HUES64 (cell line): Measurements from ENCODE around the gene BLOC1S1.
A peak's percentile ranks its signal among the peaks of the same experiment; 100 is the strongest.

ENCODE experiments used
- H3K27ac ChIP-seq: 2 replicates; pipeline ENCODE4 v1.7.0; 2013; ENCODE audit warnings: low read depth, low read length, inconsistent platforms
- H3K27me3 ChIP-seq: 2 replicates; pipeline ENCODE4 v1.6.1; 2013; ENCODE audit warnings: mild to moderate bottlenecking, low read length; ENCODE audit not compliant: insufficient read depth
- H3K36me3 ChIP-seq: 2 replicates; pipeline ENCODE4 v1.6.1; 2013; ENCODE audit warnings: mild to moderate bottlenecking, low read length; ENCODE audit not compliant: insufficient read depth
- H3K4me1 ChIP-seq: 2 replicates; pipeline ENCODE4 v1.6.1; 2013; ENCODE audit warnings: mild to moderate bottlenecking, low read length, moderate library complexity; ENCODE audit not compliant: insufficient read depth
- H3K4me3 ChIP-seq: 2 replicates; pipeline ENCODE4 v1.5.1; 2013; ENCODE audit warnings: mild to moderate bottlenecking, low read length, moderate library complexity
- H3K9ac ChIP-seq: 2 replicates; pipeline ENCODE4 v1.6.1; 2013; ENCODE audit warnings: mild to moderate bottlenecking, low read depth, low read length
- H3K9me3 ChIP-seq: 2 replicates; pipeline ENCODE4 v1.6.1; 2013; ENCODE audit warnings: low read depth, low read length; ENCODE audit not compliant: insufficient read depth
- WGBS: fragments of 150-250, 120-280 bp; methylation state at CpG from one replicate; pipeline ENCODE4 v1.1.7; 2013; ENCODE audit warnings: missing lambda C conversion rate; 5-methylcytosine and 5-hydroxymethylcytosine counted together

BLOC1S1 gene

DNA sequence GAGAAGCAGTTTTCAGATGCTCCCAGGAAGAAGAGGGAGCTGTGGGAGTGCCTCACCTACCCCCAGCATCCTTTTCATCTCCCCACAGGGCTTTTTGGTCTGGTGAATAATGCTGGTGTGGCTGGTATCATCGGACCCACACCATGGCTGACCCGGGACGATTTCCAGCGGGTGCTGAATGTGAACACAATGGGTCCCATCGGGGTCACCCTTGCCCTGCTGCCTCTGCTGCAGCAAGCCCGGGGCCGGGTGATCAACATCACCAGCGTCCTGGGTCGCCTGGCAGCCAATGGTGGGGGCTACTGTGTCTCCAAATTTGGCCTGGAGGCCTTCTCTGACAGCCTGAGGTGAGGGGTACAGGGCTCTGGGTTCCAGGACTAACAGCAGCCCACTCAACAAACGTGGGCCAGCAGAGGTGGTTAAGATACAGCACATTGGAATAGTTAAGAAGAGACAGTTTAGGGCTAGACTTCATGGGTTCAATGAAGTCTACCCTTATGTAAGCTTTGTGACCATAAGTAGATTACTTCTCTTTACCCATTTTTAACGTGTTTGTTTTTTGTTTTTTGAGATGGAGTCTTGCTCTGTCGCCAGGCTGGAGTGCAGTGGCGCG is 5.9 kb downstream of the BLOC1S1 start:
- no peak overlapping the region for H3K9ac ChIP-seq
- H3K27me3 ChIP-seq, result no peaks in the 10 kb centered on the region
- 87% methylated on average over 13 of the region's 14 CpGs for WGBS
- no peak overlapping the region for H3K27ac ChIP-seq
- H3K4me1 ChIP-seq, result peaks cover 27% of the 10 kb centered on the region
- H3K9me3 ChIP-seq, result no peaks in the 10 kb centered on the region
- H3K4me3 ChIP-seq, result no peak overlapping the region
- peaks cover 34% of the 10 kb centered on the region for H3K36me3 ChIP-seq

DNA sequence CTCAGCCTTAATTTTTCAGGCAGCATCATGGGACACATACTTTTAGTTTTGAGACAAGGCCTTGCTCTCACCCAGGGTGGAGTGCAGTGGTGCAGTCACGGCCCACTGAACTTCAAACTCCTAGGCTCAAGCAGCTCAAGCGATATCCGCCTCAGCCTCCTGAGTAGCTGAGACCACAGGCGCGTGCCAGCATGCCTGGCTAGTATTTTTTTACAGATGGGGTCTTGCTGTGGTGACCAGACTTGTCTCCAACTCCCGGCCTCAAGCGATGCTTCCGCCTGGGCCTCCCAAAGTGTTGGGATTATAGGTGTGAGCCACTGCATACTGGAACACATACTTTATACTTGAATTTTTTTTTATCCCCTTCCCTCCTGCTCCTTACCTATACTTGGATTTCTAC is 7.1 kb downstream of the BLOC1S1 start:
- H3K27me3 ChIP-seq, result no peaks in the 10 kb centered on the region
- H3K4me3 ChIP-seq, result no peak overlapping the region
- peaks cover 21% of the 10 kb centered on the region; the same call in 1 of the 2 replicates for H3K4me1 ChIP-seq
- no peak overlapping the region for H3K27ac ChIP-seq
- 97% methylated on average over 8 of the region's 8 CpGs for WGBS
- no peak overlapping the region for H3K9ac ChIP-seq
- peaks cover 36% of the 10 kb centered on the region for H3K36me3 ChIP-seq
- H3K9me3 ChIP-seq, result no peaks in the 10 kb centered on the region

DNA sequence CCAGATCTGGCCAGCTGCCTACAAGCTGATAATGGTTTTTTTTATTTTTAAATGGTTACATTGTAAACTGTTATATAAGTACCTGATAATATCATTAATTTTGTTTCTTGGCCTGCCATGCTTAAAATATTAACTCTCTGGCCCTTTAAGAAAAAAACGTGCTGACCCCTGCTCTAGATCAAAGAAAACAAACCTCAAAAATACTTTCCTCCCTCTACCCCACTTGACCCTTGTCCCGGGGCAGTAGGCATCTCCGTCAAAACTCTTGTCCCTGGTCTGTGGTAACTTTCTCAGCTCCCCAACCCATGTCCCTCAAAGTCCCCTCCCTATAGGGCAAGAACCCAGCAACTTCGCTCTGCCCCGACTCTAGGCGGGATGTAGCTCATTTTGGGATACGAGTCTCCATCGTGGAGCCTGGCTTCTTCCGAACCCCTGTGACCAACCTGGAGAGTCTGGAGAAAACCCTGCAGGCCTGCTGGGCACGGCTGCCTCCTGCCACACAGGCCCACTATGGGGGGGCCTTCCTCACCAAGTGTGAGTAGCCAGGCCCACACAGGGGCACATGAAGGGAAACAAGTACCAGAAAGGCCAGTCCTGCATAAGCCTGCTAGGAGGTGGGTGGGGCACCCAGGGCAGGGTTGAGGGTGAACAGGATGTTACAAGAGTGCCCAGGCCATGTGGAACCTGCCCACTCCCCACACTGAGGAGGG is 7.8 kb downstream of the BLOC1S1 start:
- H3K27ac ChIP-seq, result no peak overlapping the region
- peaks cover 14% of the 10 kb centered on the region; the same call in 1 of the 2 replicates for H3K4me1 ChIP-seq
- 92% methylated on average over 10 of the region's 10 CpGs for WGBS

DNA sequence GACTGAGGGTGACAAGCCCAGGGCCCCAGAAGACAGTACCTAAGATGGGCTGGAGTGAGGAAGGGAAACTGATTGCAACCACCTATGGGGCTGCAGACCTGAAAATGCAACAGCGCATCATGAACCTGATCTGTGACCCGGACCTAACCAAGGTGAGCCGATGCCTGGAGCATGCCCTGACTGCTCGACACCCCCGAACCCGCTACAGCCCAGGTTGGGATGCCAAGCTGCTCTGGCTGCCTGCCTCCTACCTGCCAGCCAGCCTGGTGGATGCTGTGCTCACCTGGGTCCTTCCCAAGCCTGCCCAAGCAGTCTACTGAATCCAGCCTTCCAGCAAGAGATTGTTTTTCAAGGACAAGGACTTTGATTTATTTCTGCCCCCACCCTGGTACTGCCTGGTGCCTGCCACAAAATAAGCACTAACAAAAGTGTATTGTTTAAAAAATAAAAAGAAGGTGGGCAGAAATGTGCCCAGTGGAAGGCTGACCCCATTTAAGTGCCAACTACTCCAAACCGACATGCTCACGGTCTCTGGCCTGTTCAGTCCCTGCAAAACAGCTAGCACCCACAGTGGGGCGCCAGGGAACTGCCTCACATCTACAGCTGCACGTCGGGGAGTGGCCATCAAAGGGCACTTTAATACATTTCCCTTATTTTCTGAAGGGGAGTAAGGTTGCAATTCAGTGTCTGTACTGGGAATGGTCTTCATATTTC is 8.5 kb downstream of the BLOC1S1 start:
- Histone ChIP-seq H3K27me3 (no peaks in the 10 kb centered on the region), H3K36me3 (peaks cover 36% of the 10 kb centered on the region), H3K9me3 (no peaks in the 10 kb centered on the region), H3K27ac (no peak overlapping the region), H3K9ac (no peak overlapping the region), H3K4me3 (no peak overlapping the region), H3K4me1 (peaks cover 7% of the 10 kb centered on the region; the same call in 1 of the 2 replicates)
- 72% methylated on average over 11 of the region's 11 CpGs for WGBS

More for the DNA sequence above, 7.8 kb downstream of the BLOC1S1 start:
- no peak overlapping the region for H3K9ac ChIP-seq
- peaks cover 36% of the 10 kb centered on the region for H3K36me3 ChIP-seq
- H3K27me3 ChIP-seq, result no peaks in the 10 kb centered on the region
- H3K9me3 ChIP-seq, result no peaks in the 10 kb centered on the region
- no peak overlapping the region for H3K4me3 ChIP-seq

DNA sequence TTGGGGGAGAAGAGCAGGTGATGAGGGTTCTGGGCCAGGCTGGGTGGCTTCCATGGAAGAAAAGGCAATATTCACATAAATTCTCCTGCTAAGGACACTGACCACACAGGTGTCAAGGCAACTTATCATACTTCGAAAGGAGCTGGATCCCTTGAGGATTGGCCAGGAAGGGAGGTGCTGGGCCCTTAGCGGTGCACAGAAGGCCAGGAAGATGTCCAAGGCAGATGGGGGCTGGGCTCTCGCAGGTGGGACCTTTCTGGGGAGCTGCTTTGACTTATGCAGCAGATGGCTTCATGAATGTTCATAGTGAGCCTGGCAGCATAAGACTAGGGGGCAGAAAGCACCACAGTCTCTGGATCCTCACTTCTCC is 9.1 kb downstream of the BLOC1S1 start:
- no peak overlapping the region for H3K27ac ChIP-seq
- no peak overlapping the region for H3K4me3 ChIP-seq
- H3K36me3 ChIP-seq, result peaks cover 36% of the 10 kb centered on the region
- H3K4me1 ChIP-seq, result peaks cover 7% of the 10 kb centered on the region; the same call in 1 of the 2 replicates
- no peaks in the 10 kb centered on the region for H3K27me3 ChIP-seq
- H3K9me3 ChIP-seq, result no peaks in the 10 kb centered on the region
- no peak overlapping the region for H3K9ac ChIP-seq
- 87% methylated on average over 3 of the region's 3 CpGs for WGBS

DNA sequence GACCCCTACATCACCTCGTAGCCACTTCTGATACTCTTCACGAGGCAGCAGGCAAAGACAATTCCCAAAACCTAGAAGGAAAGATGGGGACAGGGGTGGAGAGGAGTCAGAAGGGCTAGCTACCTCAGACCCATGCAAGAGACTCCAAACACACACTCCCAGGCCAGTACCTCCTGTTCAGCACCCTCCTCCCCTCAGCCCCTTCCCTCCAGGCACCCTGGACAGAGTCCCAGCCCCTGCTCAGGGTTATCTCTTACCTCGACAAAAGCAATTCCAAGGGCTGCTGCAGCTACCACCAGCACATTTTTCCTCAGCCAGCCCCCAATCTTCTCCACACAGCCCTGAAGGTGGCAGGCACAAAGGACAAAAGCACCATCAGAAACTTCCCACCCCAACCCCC is 9.7 kb downstream of the BLOC1S1 start:
- Histone ChIP-seq H3K4me3 (no peak overlapping the region), H3K9ac (no peak overlapping the region), H3K27ac (no peak overlapping the region), H3K27me3 (no peaks in the 10 kb centered on the region), H3K36me3 (peaks cover 36% of the 10 kb centered on the region), H3K4me1 (peaks cover 11% of the 10 kb centered on the region; the same call in 1 of the 2 replicates), H3K9me3 (no peaks in the 10 kb centered on the region)
- WGBS, result 87% methylated on average over 3 of the region's 3 CpGs

DNA sequence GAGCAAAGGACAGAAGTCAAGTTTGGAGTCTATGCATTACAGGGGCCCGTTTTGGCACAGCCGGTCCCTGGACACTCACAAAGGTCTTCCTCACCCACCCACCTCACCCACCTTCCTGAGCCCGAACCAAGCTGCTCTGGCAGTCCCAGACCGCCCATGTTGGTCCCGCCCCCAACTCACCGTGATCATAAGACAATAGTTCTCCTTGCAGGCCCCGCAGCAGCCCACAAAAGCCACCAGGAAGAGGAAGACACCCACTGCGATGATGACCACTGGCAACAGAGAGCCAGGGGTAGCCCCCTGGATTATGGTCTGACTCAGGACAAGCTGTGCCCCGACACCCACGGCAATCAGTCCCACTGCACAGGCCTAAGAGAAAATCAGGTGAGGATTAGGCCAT is 11.1 kb downstream of the BLOC1S1 start:
- WGBS, result 76% methylated on average over 10 of the region's 10 CpGs
- Histone ChIP-seq H3K9me3 (no peaks in the 10 kb centered on the region), H3K36me3 (peaks cover 36% of the 10 kb centered on the region), H3K4me3 (peak overlapping the region; percentile 69; the same call in 1 of the 2 replicates), H3K27me3 (no peaks in the 10 kb centered on the region), H3K27ac (no peak overlapping the region), H3K4me1 (peaks cover 14% of the 10 kb centered on the region; the same call in 1 of the 2 replicates), H3K9ac (no peak overlapping the region)

DNA sequence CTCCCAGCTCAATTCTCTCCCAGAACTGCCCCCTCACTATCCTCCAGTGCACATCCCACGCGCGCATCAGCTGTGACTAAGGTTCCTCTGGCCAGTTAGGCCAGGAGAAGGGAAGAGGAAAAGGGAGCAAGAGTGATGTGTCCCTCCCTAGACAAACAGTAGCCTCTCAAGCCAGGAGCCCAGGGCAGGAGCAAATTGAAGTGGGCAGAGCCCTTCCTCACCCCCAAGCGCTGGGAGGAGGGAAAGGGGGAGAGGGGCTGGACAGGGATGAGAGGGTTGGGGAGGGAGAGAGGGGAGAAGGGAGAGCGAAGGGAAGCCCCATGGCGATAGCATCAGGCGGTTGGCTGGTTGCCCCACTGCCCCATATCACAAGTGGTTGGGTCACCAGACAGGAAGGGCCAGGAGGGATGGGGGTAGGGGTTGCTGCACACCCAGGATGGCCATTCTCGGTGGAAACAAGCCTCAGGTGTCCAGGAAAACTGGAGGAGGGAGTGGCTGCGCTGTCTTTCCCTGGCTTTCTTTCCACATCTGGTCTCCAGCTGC is 11.9 kb downstream of the BLOC1S1 start:
- 6% methylated on average over 9 of the region's 9 CpGs for WGBS
- no peaks in the 10 kb centered on the region for H3K27me3 ChIP-seq
- peak overlapping the region; percentile 69 for H3K4me3 ChIP-seq
- H3K9me3 ChIP-seq, result no peaks in the 10 kb centered on the region
- peak overlapping the region; percentile 71 for H3K9ac ChIP-seq
- peaks cover 36% of the 10 kb centered on the region for H3K36me3 ChIP-seq
- peak overlapping the region; percentile 98; the same call in 1 of the 2 replicates for H3K27ac ChIP-seq
- peaks cover 14% of the 10 kb centered on the region; the same call in 1 of the 2 replicates for H3K4me1 ChIP-seq

DNA sequence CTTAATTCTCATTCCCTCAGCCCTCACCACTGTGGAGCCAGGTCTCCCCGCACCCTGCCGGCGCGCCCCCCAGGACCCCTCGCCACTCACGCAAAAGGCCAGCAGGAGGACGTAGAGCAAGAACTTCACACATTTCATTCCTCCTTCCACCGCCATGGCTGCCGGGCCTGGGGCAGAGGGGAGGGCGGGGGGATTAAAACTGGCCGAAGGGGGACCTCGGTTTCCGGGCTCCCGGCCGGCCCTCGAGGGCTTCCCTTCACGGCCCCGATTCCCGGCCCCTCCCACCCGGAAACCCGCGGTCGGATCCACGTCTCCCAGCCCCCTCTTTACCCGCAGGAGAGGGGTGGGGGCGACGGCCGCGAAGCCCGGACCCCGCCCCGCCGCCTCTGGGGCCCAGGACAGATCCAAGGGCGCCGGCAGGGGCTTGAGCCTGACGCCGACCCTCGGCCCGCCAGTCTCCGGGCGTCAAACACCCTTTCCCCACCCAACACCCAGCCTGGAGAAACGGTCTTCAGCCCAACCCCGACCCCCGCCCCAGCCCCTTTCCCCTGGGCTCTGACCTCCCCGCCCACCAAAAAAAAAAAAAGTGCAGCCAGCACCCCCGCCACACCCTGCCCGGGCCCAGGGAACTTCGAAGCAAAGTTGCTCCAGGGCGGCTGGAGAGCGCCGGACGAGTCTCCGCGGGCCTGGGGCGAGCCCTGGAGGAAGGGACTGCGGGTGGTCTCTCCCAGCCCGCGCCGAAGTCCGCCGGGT is 12.5 kb downstream of the BLOC1S1 start:
- Histone ChIP-seq H3K9ac (peak overlapping the region; percentile 71), H3K4me1 (peaks cover 14% of the 10 kb centered on the region; the same call in 1 of the 2 replicates), H3K4me3 (peak overlapping the region; percentile 69), H3K27ac (peak overlapping the region; percentile 98), H3K36me3 (peaks cover 31% of the 10 kb centered on the region), H3K27me3 (no peaks in the 10 kb centered on the region), H3K9me3 (no peaks in the 10 kb centered on the region)
- under 1% methylated on average over 58 of the region's 61 CpGs for WGBS

DNA sequence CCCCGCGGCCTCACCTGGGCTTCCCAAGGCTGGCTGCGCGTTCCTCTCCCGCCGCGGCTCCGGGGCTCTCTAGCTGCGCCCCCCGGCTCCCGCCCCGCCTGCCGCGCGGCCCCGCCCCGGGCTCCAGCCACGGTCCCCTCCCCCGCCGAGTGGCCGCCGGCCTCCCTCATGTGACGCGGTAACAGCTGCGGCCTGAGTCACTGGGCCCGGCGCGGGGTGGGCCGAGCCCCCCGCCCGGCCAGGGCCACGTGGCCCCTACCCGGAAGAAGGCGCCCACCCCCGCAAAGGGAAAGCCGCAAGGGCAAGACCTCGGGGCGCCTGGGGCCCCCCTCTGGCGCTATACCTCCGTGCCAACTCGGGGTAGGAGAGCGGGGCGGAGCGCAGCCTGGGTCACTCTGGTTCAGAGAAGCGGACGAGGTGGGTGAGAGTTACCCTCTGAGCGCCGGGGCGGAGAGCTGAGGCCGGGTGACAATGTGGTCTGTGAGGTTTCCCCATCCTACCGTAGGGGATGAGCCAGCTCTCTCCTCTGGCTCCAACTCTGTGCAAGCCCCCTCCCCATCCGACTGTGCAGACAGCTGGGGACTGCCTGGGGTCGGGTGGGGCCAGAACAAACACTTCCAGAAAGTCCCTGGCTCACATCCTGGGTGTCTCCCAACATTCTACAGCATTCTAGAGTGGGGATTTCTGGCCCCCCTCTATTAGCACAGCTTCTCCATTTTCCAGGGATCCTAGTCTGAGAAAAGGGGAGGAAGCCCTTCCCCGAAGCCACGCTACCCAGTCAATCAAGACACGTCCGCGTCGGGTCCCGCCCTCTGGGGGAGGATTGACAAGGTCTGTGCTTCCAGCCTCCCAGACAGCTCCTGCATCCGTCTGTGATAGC is 13.3 kb downstream of the BLOC1S1 start, which contains the start of gene CD63:
TSS of gene CD63 (minus strand) at position 71 of the 880 bp plus-strand sequence. CDS start 668 bp downstream, outside the sequence.
- H3K4me1 ChIP-seq, result peaks cover 14% of the 10 kb centered on the region; the same call in 1 of the 2 replicates
- peak within 1 kb of the TSS; percentile 69 for H3K4me3 ChIP-seq
- under 1% methylated on average over 61 of the region's 61 CpGs for WGBS
- H3K36me3 ChIP-seq, result peaks cover 25% of the 10 kb centered on the region
- peak within 1 kb of the TSS; percentile 72 for H3K9ac ChIP-seq
- no peaks in the 10 kb centered on the region for H3K27me3 ChIP-seq
- no peaks in the 10 kb centered on the region for H3K9me3 ChIP-seq
- H3K27ac ChIP-seq, result peak within 1 kb of the TSS; percentile 98
